GM10248 (cell line): ENCODE results near the gene ACSS1.

Experiments used
- CTCF ChIA-PET: fragments of 300-600 bp; sonication (Branson Sonifier 250); formaldehyde crosslinking; extraction: SDS; loops from one replicate; lab custom pipeline; 2021; ENCODE audit warnings: antibody characterized with exemption; lab: Yijun Ruan, JAX
- POLR2A ChIA-PET: fragments of 350-650 bp; sonication (Branson Sonifier 250); formaldehyde crosslinking; extraction: SDS; loops from one replicate; lab custom pipeline; 2020; ENCODE audit warnings: antibody characterized with exemption; lab: Yijun Ruan, JAX
- DNase-seq: peaks from one replicate; pipeline ENCODE4 v3.0.0; 2012; ENCODE audit errors: extremely low spot score
- CTCF ChIP-seq: IDR thresholded peaks from 2 replicates; pipeline ENCODE4 v1.5.1; 2012; ENCODE audit warnings: mild to moderate bottlenecking, low read depth; ENCODE audit errors: extremely low read depth, missing control alignments, control extremely low read depth

The ACSS1 gene

GRCh38 chr20:24994186-24994465 is 63.8 kb downstream of the ACSS1 start:
- CTCF ChIA-PET, result interaction anchor here (0.7 to 9.4 kb wide), 20 partner anchors 10 to 413 kb away, joined by 3 to 201 read pairs (median 5); partner anchors contain the start of genes ACSS1, ENTPD6 and GINS1
- no peak for DNase-seq
- POLR2A ChIA-PET, result interaction anchor here (0.6 to 1.0 kb wide), 2 partner anchors 67 to 174 kb away, joined by 3 to 4 read pairs; no protein-coding TSS in a partner anchor
- TF ChIP-seq CTCF, result no peak

DNA sequence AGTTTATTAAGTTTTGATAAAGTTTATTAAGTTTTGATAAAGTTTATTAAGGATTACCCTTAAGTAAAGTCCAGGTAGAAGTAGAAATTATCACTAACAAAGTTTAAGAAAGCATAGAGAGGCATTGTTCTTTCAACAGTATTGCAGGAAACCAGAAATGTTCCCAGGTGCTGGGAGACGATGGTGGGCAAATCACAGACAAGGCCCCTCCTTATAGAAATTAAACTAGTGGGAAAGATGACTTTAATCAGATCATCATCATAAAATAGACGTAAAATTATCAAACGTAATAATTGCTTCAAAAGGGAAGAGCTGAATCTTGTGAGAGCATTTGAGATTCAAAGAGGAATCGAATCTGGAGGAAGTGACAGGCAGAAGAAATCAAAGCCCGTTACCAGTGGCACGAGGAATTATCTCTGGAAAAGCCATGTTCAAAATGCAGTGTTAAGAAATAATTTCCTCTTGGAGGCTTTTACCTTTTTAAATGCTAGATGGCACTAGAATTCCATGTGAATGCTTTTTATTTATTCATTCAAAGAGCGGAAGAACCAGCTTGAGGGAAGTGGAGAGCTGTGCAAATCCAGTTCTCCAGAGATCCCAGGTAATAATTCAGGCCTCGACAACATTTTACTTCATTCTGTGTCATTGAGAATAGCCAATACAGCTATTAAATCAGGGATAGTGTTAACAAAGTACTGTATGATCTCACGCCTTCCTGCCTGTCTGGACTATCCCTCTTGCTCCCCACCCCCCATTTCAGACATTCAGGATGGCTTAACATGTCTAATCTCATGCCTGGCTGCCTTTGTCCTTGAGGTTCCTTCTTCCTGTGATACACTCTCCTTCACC is 64.4 kb downstream of the ACSS1 start:
- POLR2A ChIA-PET, result interaction anchor here (0.6 to 1.0 kb wide), 2 partner anchors 67 to 175 kb away, joined by 3 to 4 read pairs; no protein-coding TSS in a partner anchor
- DNase-seq, result no peak
- CTCF ChIA-PET, result interaction anchor here (0.9 to 9.4 kb wide), 18 partner anchors 10 to 413 kb away, joined by 3 to 201 read pairs (median 5); partner anchors contain the start of genes ACSS1 and GINS1
- TF ChIP-seq CTCF, result no peak

- POLR2A ChIA-PET, result no interaction called here
- TF ChIP-seq CTCF, result no peak
- DNase-seq, result peak; percentile 98
- CTCF ChIA-PET, result interaction anchor here (1.9 to 9.4 kb wide), 5 partner anchors 40 to 407 kb away, joined by 8 to 201 read pairs (median 15); partner anchors contain the start of gene ACSS1
Observed at GRCh38 chr20:24992487-24993205, 65.3 kb downstream of the ACSS1 start, which contains the start of gene APMAP. APMAP (minus strand) TSS chr20:24992751; CDS start chr20:24992688, 63 bp downstream.

DNA sequence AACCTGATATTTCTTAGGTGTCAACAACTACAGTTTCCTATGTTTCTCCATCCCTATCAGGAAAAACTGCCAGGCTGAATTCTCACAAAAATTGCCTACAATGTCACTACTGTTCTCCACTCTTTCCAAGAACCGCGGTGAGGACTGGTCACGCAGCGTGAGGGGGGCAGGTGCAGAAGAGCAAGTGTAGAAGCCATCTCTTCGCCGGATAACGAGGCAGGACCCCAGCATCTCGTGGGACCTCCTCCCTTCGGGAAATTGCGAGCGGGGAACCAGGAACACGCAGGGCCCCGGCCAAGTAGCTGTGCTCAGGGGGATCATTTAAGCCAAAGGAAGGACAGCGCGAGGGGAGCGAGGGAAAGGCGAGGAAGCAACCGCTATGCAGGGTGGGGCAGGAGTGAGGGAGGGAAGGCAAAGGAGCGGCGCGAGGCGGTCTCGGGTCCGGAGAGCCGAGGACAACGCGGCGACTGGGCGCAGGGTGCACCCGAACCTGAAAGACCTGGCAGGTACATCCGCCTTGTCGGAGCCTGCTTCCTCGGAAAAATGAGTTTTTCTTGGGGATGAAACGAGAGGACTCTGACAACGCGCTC is 65.9 kb downstream of the ACSS1 start:
- peak; percentile 26 for DNase-seq
- TF ChIP-seq CTCF, result no peak
- CTCF ChIA-PET, result interaction anchor here (2.4 to 9.4 kb wide), 2 partner anchors 70 to 407 kb away, joined by 15 to 201 read pairs; partner anchors contain the start of gene ACSS1
- POLR2A ChIA-PET, result no interaction called here

GRCh38 chr20:24990810-24991252 is 67.1 kb downstream of the ACSS1 start:
- no peak for TF ChIP-seq CTCF
- ChIA-PET CTCF (interaction anchor here (2.1 to 9.4 kb wide), 2 partner anchors 71 to 408 kb away, joined by 5 to 201 read pairs; partner anchors contain the start of gene ACSS1), POLR2A (no interaction called here)
- DNase-seq, result no peak
